Measurements from ENCODE around the gene DDX31.

DDX31 gene

DNA sequence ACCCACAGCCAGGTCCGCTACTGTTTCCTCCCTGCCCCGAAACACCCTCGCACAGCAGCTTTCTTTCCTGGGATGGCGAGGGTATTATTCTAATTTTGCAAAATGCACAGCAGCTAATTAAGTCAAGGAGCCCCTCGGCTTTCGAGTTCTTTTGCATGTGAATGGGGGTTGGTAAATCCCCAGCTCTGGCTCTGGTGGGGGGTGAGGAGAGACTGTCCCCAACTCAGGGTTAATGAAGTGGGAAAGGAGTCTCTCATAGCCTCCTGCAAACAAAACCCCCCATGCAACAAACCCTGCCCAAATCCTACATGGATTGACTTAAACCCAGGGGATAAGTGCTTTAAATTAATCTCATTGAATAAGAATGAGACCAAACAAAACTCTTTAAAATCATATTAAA is 78.5 kb downstream of the DDX31 start:
- no peak for DNase-seq

DNA sequence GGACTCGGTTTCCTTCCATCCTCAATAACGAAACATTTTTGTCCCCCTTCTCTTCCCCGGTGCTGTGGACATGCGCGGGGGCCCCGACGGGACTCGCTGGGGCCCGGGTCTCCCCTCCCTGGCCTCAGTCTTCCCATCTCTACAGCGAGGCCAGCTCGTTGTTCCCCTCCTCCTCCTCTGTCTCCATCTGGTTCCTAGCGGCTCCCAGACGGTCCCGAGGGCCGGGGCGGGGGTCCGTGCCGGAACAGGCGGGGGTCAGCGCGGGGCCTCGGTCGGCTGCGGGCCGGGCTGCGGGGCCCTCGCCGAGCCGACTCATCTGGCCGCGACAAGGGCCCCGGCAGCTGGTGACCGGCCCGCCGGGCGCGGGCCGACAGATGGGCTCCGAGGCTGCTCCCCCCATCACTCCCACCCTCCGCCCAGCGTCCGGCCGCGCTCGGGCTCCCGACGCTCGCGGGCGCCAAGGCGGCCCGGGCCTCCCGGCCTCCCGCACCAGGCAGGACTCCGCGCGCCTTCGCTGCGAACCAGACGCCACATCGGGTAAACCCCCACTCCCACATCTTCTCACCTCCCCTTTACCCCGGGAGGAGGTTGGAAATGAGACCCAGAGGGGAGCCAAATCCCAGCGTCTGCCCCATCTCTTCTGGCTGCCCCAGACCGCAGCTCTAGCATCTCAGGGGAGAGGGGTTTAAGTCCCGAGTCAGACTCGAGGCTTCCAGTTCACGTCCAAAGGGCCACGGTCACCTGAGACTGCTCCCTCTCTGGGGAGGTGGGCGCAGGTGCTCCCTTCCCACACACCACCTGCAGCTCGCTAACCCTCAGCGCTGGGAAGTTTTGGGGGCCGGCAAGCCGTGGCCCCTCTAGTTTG is 79.2 kb downstream of the DDX31 start:
- no peak for DNase-seq

DNA sequence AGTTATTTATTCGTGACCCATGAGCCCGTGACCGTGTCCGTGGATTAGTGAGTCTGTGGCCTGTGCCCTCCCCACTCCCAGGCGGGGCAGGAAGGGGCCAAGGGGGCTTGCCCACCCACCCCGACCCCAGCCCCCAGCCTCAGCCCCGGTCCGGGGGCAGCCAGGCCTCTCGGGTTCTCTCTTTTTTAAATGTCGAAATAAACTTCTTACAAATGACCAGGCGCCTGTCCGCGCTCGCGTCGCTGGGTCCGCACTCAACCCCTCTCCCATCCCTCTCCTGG is 79.8 kb downstream of the DDX31 start:
- DNase-seq, result no peak

DNA sequence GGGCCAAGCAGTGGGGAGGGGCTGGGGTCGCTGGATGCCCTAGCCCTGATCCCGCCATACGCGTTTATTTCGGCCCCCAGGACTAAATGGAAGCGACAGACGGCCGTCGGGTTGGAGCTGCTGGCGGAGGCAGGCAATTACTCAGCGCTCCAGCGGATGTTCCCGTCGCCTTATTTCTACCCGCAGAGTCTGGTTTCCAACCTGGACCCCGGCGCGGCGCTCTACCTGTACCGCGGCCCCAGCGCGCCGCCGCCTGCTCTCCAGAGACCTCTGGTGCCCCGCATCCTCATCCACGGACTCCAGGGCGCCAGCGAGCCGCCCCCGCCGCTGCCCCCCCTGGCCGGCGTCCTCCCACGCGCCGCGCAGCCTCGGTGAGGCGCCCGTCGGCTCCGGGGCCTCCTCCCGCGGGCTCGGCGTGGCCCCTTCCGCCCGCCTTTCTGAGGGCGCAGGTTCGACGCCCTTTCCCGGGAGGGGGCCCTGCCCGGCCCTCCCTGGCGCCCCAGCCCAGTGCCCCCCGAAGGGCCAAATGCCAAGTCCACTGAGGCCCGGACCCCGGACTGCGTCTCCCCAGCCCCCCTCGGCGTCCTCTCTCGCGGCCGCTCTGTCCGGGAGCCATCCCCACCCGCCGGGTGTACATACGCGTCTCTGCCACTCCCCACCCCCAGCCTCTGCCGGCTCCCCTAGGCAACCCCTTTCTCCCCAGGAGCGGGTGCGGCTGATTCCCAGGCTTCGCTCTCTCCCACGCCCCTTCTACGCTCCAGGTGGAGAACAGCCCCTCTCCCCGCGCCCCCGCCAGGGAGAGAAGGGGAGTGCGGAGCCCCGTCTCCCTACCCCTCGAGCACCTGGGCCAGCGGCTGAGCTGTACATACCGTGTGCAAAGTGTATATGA is 80.4 kb downstream of the DDX31 start:
- DNase-seq, result no peak

DNA sequence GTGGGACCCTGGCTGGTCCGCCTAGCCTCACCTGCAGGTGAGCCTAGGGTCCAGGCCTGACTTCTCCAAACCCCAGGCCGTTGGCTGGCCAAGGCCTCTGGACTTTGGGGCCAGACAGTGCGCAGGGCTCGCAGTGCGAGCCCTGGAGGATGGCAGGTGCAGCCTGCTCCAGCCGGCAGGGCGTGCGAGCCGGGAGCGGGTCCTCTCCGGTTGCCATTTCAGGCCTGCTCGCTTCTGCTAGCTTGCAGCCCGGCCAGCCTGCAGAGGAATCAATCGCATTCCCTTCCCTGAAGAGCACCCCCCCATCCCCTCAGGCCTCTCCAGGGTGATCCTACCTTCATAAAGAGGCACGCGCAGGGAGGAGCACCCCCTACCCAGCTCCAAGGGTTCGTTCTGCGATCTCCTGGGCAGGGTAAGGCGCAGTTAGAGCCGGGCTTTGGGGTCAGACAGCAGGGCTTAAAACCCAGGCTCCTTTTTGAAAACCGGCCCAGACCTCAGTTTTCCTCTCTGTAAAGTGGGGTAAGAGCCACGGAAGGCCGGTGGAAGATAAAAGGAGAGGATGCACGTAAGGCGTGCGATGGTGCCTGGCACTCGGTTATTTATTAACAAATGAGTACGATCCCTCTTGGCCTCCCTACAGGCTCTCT is 81.2 kb downstream of the DDX31 start:
- no peak for DNase-seq

DNA sequence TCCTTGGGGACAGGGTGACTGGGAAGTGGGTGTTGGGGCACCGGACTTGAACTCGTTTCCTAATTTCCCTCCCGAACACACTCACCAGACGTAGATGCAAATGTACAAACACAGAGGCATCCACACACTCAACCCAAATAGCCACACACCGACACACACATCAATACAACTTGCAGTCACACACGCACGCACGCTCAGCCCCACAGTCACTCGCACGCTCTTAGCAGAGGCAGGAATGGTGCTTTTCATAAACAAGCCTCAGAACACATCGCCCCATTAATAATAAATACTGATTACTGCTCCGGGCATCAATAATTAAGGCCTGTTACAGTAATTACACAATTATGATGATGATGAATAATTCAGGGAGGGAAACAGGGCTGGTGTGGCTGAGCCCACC is 81.7 kb downstream of the DDX31 start:
- no peak for DNase-seq

DNA sequence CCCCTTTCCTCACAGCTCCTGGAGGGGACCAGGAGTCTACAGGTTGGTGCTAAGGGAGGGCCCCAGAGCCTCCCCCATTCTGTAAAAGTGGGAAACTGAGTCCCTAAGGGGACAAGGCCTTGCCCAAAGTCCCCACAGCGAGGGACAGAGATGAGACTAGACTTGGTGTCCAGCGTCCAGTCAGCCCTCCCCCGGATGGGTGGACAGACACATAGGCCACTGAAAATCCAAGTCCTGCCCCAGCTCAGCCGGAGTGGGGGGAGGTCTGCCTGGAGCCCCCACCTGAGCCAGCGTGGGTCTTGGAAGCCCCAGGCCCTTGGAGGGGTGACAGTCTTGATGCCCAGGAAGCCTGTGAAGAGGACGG is 82.2 kb downstream of the DDX31 start:
- no peak for DNase-seq

DNA sequence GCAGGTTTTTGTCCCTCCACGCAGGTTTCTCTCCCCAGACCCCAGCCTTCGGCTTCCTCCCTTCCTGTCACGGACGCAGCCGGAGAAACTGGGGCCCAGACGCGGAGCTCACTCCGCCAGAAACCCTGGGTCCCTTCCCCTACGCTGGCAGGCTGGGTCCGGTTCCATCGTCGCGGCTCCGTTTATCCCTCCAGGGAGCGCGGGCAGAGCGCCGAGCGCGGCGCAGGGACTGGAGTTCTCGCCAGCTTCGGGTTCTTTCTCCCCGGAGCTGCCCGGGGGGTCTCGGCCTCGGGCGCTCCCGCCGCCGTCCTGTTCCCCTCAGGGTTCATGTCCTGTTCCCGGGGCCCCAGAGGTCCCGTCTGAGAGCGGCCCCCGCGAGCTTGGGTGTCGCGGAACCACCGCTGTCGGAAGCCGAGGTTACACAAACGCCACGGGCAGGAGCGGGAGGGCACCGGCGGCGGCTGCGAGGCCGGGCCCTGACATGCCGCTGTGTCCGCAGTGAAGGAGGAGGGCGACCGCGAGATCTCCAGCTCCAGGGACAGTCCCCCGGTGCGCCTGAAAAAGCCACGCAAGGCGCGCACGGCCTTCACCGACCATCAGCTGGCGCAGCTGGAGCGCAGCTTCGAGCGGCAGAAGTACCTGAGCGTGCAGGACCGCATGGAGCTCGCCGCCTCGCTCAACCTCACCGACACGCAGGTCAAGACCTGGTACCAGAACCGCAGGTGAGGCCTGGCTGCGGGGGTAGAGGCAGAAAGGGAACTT is 82.8 kb downstream of the DDX31 start:
- no peak for DNase-seq

DNA sequence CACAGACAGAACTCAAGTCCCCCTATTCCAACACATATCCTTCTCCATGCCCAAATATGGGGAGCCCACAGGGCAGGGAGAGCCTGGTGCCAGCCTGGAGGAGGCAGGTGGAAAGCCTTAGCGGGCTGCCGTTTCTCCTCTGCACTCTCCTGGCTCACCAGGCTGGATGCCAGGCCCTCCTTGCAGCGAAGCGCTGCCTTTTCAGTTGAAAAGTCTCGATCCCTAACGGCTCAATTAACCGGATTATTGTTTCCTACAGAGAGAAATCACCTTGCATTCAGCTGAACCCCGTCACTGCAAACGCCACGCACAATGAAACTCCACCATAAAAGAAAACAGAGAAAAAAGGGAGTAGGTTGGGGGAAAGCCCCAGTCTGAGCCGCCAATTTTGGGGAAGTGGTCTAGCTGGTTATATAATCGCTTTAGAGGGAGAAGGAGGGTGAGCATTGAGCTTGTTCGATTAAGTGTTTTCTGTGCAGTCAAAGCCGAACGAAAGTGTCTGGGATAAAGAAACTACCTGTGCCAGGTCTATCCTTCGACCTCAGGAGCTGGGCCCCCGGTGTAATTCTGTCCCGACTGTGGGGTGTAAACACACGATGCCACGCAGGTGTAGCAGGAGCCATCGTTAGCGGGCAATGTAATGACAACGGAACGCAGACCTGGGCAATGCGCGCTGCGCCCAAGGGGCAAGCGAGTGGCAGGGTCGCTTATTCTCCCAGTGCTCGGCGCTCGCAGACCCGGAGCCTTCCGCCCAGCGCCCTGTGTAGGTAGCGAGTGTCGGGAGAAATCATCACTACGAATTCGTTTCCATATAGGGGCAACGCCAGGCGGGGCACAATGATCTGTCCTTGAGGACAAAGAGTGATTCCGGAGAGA is 83.6 kb downstream of the DDX31 start:
- no peak for DNase-seq

DNA sequence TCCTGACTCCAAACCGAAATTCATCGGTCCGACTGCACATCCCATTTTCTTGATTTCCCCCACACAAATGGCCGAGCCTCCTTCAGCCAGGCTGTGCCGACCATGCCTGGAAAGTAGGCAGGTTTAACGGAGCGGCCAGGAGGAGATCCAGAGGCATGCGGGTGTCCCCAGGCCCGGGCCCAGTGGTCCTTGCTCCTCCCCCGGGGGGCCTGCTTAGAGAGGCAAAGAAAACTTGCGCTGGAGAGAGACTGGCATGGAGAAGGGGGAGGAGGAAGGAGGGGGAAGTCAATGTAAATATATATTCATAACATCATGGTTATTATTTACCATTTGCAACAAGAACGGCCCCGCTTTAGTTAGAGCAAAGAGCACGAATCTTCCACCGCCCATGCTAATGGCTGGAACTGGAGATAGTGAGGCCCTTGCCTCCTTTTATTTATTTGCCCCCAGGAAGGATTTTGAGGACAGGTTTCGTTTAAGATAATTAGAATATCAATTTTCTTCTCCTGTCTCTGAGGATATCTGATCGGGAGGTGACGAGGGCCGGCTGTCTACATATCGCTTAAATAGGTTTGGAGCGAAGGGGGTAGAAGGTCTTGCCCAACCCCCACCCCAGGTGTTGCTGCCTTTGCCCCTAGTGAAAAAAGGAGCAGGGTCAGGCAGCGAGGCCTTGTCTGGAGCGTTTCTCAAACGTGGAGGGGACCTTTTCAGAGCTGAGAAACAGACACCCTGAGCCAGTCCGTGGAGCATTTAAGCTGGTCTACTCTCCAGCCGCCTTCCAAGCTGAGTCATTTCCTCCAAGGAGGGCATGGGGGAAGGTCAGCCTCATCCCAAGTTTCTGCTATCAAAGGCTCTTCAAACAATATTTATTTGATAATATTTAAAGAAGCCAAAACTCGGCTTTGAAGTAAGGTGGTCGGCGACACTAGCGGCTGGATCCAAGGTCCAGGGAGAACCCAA is 84.9 kb downstream of the DDX31 start:
- DNase-seq, result no peak

DNA sequence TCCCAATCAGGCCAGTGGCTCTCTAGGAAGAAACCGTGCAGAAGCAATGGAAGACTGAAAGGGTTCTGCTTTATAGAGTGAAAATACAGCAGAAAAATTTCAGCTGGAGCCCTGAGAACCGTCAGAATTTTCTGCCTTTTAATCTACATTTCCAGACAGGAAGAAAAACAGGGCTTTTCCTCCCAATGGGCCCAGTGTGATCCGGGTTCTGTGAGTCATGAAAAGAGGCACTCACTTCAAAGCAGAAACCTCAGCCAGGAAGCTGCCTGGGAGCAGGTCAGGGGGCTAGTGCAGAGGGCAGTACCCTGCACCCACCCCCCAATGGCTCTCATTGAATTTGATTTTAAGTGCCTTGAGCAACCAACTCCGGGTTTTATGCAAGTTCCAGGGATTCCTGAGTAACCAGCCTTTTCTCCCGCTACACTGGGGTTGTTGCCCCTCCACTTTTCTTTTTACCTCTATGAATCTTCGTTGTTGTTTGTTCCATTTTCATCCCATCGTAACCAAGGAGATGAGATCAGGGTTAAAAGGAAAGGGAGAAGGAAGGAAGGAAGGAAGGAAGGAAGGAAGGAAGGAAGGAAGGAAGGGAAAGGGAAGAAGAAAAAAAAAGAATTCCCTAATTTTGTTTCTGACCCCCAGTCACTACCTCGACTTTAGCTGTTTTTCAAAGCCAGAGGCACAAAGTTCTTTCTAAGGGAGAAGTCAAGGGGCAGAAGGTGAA is 86.0 kb downstream of the DDX31 start:
- DNase-seq, result no peak

DNA sequence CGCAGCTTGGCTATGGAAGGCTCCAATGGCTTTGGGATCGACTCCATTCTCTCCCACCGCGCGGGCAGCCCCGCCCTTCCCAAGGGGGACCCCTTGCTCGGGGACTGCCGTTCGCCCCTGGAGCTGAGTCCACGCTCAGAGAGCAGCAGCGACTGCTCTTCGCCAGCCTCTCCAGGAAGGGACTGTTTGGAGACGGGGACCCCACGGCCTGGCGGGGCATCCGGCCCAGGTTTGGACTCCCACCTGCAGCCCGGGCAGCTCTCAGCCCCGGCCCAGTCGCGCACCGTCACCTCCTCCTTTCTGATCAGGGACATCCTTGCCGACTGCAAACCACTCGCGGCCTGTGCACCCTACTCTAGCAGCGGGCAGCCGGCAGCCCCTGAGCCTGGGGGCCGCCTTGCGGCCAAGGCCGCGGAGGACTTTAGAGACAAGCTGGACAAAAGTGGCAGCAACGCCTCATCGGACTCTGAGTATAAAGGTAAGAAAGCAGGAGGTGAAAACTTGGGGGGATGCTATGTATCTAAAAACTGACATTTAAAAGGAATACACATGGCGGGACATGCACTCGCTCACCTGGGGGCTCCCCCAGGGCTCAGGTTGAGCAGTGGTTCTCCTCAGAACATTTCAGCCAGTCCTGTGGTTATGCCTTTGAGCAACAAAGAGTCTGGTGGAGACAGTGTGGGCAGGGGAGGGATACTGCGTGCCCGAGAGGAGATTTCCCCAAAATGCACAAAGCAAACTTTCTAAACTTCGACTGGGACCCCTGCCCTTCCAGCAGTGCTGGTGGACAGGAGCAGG is 86.8 kb downstream of the DDX31 start:
- no peak for DNase-seq

DNA sequence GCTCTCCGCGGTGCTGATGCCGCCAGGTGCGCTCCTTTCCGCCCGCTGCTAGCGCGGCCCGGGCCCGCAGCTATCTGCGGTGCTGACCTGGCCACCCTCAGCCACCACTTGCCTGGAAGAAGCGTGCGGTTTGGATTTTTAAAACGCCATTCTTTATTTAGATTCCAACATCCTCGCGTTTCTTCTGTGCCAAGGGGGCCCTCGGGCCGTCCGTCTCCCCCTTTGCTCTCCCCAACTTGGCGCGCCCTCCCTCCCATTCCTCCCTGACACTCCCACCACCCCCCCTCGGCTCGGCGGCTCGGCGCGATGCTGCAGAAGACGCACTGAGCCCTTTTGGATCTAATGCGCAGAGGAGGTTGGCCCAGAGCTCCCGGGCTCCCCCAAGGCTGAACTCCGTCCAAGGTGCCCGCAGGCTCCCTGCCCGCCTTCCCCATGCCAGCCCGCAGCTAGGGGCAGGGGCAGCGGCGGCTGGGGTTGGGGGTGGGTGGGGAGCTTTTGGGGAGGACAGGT is 87.5 kb downstream of the DDX31 start, which contains the start of gene BARHL1:
Gene BARHL1, plus strand, starts transcription at position 331 of the 510 bp plus-strand sequence. CDS start 192 bp downstream, outside the sequence.
- DNase-seq, result no peak

DNA sequence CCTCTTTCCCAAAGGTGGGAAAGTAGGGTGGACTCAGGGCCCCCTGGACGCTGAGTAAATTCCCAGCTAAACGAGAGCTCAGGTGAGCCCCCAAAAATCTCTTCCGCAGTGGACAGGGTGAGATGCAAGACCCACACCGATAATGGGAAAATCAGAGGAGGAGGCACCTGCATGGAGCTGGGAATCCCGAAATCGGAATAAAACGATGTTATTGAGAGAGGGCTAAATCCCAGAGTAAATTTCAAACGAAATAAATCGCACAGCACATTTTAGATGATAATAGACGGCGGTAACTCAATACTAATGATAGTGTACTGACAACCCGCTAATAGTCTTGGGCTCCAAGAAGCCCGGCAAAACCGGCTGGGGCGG is 90.4 kb downstream of the DDX31 start:
- no peak for DNase-seq

DNA sequence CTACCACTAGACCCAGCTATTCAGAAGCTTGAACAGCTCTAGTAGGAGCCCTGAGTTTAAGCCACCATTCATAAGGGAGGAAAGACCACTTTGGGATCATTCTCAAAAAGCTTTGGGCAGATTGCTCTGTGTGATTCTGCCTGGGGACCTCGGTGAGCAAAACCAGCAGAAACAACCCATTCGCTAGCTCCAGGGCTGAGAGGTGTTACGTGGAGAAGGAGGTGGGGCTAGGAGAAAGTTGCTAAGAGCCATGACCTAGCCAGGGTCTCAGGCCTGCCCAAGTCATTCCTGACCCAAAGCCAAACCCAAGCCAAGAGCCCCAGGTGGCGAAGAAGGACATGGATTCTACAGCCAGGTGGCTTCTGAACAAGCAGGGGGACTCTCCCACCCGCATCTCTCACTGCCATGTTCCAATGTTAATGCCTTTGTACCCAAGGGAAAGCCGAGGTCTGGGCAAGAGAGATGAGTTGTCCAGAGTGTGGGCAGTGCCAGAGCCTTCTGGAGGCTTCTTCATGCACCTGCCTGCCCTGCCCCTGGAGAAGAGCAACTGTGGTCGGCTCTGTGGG is 91.3 kb downstream of the DDX31 start:
- DNase-seq, result no peak

DNA sequence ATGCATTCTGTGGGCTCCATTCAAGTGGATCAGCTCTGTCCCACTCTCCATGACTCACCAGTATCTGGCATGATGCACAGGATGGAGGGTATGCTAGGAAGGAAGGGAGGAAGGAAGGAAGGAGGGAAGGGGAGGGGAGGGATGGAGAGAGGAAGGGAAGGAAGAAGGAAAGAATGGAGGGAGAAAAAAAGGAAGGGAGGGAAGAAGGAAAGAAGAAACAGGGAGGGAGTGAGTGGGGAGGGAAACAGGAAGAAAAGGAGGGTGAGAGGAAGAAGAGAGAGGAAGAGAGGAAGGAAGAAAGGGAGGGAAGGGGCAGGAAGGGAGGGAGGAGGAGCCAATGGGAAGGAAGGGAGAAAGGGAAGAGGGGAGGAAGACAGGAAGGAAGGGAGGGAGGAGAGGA is 92.7 kb downstream of the DDX31 start:
- DNase-seq, result no peak

DNA sequence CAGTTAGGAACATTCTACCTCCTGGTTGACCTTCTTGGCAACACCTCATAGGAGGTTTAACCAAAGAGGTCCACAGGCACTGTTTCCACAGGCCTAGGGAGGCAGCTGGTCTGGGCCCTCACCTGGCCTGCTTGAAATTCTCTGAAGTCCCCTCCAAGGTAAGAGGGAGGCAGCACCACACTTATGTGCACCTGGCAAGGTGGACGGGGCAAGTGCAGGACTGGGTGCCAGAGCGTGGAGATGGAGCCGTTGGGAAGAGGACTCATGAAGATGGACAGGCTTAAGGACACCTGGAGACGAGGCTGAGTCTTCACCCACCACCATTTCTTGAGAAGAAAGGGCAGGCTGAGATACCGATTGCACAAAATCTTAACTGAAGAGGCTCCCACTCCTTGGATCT is 94.0 kb downstream of the DDX31 start:
- DNase-seq, result no peak

DNA sequence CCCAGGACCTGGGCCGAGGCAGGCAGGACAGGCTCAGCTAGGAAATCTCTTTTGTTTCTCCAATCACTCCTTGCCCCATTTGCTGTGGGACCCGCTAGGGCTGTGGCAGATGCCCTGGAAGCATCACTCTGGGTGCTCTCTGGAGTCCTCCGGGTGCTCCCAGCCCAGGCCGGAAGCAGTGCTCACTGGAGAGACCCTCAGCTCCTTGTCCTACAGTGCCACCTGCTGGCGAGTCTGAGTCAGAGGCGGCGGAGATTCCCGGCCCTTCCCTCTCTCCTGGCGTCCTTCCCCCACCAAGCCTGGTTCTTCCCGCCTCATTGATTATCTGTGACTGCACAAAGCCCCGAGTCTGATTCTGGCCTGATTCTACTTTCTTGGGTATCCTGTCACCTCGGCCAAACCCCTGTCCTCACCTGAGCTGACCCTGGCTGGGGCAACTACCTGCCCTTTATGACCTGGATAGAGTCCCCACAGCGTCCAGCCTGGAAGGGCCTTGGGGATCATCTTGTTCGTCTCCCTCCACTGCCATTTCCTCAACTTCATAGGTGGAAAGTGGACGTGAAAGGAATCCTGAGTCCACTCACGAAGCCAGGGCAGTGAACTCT is 94.7 kb downstream of the DDX31 start:
- DNase-seq, result peak; percentile 38
